Activated CD8-positive, alpha-beta T cell treated with anti-CD3 and anti-CD28 coated beads, Interleukin-2, amount 10 ng/mL, durations not matched to agents 7 days and 5 days (primary cell): ENCODE measurements around the gene SLC24A3. TPM values are rescaled to one million over a fixed set of nuclear protein-coding genes. Genes with fewer than 3 reads are reported as not detected.

ENCODE experiments used
- ATAC-seq: fragments of 150-1000 bp; cut with Tn5 transposase; one replicate; pipeline ENCODE4 v1.10.0; 2021; ENCODE audit warnings: moderate library complexity
- CTCF ChIA-PET: fragments of 350-600 bp; sonication (Branson Sonifier 250); formaldehyde crosslinking; loops from one replicate; lab custom pipeline; 2021; ENCODE audit warnings: antibody characterized with exemption; lab: Charles Lee
- POLR2A ChIA-PET: fragments of 350-600 bp; sonication (Branson Sonifier 250); formaldehyde crosslinking; loops from one replicate; lab custom pipeline; 2021; ENCODE audit warnings: antibody characterized with exemption; lab: Charles Lee
- DNase-seq: peaks from one replicate; pipeline ENCODE4 v3.0.0-alpha.2; 2020
- H3K27ac Mint-ChIP-seq: one replicate; pipeline ENCODE4 v1.8.0; 2021; ENCODE audit warnings: mild to moderate bottlenecking, mixed read lengths
- H3K27me3 Mint-ChIP-seq: one replicate; pipeline ENCODE4 v1.8.0; 2021; ENCODE audit warnings: low read depth, mixed read lengths
- H3K36me3 Mint-ChIP-seq: one replicate; pipeline ENCODE4 v1.8.0; 2021; ENCODE audit warnings: low read depth, mixed read lengths
- H3K4me1 Mint-ChIP-seq: one replicate; pipeline ENCODE4 v1.8.0; 2021; ENCODE audit warnings: low read depth, mixed read lengths
- H3K4me3 Mint-ChIP-seq: one replicate; pipeline ENCODE4 v1.8.0; 2021; ENCODE audit warnings: mild to moderate bottlenecking, mixed read lengths
- H3K9me3 Mint-ChIP-seq: one replicate; pipeline ENCODE4 v1.8.0; 2022; ENCODE audit warnings: mixed read lengths; ENCODE audit not compliant: insufficient read depth
- total RNA-seq, 2 experiments: library from RNA; stranded (reverse); gene quantifications; one replicate each; pipeline ENCODE4 v1.2.3, GENCODE V29; 2021

SLC24A3 gene
- total RNA-seq, 2 experiments from 2014 or later, result not detected

- H3K9me3 Mint-ChIP-seq, result no peaks in the 10 kb centered on the region
- H3K4me3 Mint-ChIP-seq, result no peak overlapping the region
- no peak for DNase-seq
- POLR2A ChIA-PET, result no interaction called here
- H3K36me3 Mint-ChIP-seq, result no peaks in the 10 kb centered on the region
- H3K27ac Mint-ChIP-seq, result no peak overlapping the region
- H3K4me1 Mint-ChIP-seq, result no peaks in the 10 kb centered on the region
- peaks cover 4% of the 10 kb centered on the region for H3K27me3 Mint-ChIP-seq
- no peak for ATAC-seq
- CTCF ChIA-PET, result no interaction called here
These were observed 552.8 kb downstream of the SLC24A3 start for GRCh38 chr20:19765266-19765665.

DNA sequence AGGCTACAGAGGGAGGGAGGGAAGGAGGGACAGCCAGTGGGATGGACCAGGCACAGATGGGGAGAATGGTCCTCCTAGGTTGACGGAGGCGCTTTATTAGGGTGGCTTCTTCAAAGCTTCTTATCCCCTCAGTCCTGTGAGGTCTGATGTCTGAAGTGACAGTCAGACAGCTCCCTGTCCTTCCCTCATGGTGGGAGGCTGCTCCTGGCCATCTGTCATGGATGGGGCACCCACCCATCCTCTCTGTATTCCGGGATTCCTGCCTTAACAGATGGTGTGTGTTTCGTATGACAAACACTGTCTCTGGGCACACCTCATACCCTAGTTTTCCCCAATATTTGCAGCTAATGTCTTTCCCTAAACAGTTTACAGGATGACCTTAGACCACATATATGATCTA lies 553.5 kb downstream of the SLC24A3 start:
- no peaks in the 10 kb centered on the region for H3K27me3 Mint-ChIP-seq
- DNase-seq (no peak), ATAC-seq (no peak)
- H3K4me3 Mint-ChIP-seq, result no peak overlapping the region
- no peaks in the 10 kb centered on the region for H3K36me3 Mint-ChIP-seq
- no peaks in the 10 kb centered on the region for H3K9me3 Mint-ChIP-seq
- POLR2A ChIA-PET, result no interaction called here
- CTCF ChIA-PET, result no interaction called here
- no peak overlapping the region for H3K27ac Mint-ChIP-seq
- H3K4me1 Mint-ChIP-seq, result no peaks in the 10 kb centered on the region

- no peak overlapping the region for H3K4me3 Mint-ChIP-seq
- POLR2A ChIA-PET, result no interaction called here
- no peaks in the 10 kb centered on the region for H3K4me1 Mint-ChIP-seq
- no peaks in the 10 kb centered on the region for H3K27me3 Mint-ChIP-seq
- H3K9me3 Mint-ChIP-seq, result no peaks in the 10 kb centered on the region
- no peaks in the 10 kb centered on the region for H3K36me3 Mint-ChIP-seq
- ATAC-seq, result no peak
- CTCF ChIA-PET, result no interaction called here
- no peak overlapping the region for H3K27ac Mint-ChIP-seq
- no peak for DNase-seq
These were observed 554.6 kb downstream of the SLC24A3 start for GRCh38 chr20:19767070-19767469.

DNA sequence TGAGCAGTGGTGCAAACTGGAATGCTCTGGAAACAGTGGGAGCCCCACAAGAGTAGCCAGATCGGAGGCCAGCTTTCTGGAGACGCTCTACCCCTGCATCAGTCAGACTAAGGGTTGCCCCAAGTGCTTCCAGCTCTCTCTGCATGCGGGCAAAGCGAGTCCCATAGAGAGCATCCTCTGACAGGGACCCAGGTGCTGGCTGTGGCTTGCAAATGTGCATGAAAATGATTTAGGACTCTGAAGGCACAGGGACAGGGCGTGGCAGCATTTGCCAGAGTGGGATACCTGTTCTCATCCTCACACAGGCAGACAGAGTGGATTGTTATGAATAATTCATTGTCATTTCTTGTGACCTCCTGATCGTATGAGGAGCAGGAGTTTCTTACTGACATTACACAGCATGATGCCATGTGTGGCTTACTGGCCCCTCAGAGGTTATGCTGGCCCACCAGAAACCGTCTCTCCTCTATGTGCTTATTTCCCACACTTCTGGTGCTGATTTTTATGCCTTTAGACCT lies 555.9 kb downstream of the SLC24A3 start:
- Mint-ChIP-seq H3K36me3 (no peaks in the 10 kb centered on the region), H3K4me3 (no peak overlapping the region), H3K9me3 (no peaks in the 10 kb centered on the region), H3K27ac (no peak overlapping the region), H3K27me3 (no peaks in the 10 kb centered on the region), H3K4me1 (no peaks in the 10 kb centered on the region)
- ChIA-PET CTCF (no interaction called here), POLR2A (no interaction called here)
- no peak for DNase-seq
- no peak for ATAC-seq

DNA sequence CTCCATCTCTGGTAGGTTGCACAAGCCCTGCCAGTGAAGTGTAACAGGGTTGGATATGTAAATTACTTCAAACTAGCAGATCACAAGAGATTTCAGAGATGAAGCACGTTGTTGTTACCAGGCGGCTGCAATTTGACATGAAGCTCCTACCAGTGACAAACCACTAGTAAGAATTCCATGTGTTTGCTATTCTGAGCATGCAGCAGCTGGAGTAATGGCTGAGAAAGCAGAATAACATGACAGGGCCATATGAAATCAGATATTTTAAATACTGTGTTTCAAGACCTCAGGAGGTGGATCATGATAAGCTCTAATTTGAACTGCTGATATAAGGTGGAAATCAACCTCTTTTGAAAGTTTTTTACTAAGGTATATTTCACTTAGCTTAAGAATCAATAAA lies 557.1 kb downstream of the SLC24A3 start:
- Mint-ChIP-seq H3K27me3 (no peaks in the 10 kb centered on the region), H3K36me3 (no peaks in the 10 kb centered on the region), H3K9me3 (no peaks in the 10 kb centered on the region), H3K4me1 (no peaks in the 10 kb centered on the region), H3K27ac (no peak overlapping the region), H3K4me3 (no peak overlapping the region)
- ChIA-PET POLR2A (no interaction called here), CTCF (no interaction called here)
- ATAC-seq (no peak), DNase-seq (no peak)

DNA sequence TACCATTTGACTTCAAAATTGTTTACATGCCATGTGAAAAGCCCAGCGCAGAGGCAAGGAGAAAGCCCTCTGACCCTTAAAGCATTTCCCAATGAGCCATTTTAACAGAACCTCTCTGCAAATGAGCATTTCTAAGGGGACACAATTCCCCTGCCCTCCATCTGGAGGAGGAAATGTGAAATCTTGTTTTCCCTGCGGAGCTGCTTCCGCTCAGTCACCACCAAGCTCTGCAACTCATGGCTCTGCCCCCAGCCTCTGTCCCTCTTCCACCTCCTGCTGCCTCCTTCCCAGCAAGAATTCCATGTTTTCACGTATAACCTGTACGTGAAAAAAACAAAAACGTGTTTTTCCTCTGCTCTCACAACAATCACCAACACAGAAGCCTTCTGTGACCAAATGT lies 557.9 kb downstream of the SLC24A3 start:
- no peak overlapping the region for H3K4me3 Mint-ChIP-seq
- H3K27me3 Mint-ChIP-seq, result no peaks in the 10 kb centered on the region
- ChIA-PET CTCF (no interaction called here), POLR2A (no interaction called here)
- ATAC-seq, result no peak
- no peaks in the 10 kb centered on the region for H3K4me1 Mint-ChIP-seq
- no peak for DNase-seq
- no peaks in the 10 kb centered on the region for H3K9me3 Mint-ChIP-seq
- no peak overlapping the region for H3K27ac Mint-ChIP-seq
- no peaks in the 10 kb centered on the region for H3K36me3 Mint-ChIP-seq

DNA sequence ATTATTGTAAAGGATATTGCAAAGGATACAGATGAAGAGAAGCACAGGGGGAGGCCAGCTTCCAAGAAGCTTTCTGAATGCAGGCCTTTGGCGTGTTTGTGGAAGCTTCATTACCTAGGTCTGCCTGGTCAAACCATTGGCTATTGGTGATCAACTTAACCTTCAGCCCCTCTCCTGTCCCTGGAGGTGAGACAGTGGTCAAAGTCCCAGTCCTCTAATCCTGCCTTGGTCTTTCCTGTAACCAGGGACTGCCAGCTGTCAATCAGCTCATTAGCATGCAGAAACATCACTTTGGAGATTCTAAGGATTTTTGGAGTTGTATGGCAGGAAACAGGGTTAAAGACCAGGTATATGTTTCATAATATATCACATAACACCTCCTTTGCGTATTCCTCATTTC lies 558.6 kb downstream of the SLC24A3 start:
- Mint-ChIP-seq H3K27me3 (no peaks in the 10 kb centered on the region), H3K36me3 (no peaks in the 10 kb centered on the region), H3K4me1 (no peaks in the 10 kb centered on the region), H3K4me3 (no peak overlapping the region), H3K9me3 (no peaks in the 10 kb centered on the region), H3K27ac (no peak overlapping the region)
- no peak for ATAC-seq
- CTCF ChIA-PET, result no interaction called here
- POLR2A ChIA-PET, result no interaction called here
- DNase-seq, result no peak
